HG03457 (cell line): ENCODE data around the gene PIGW.
"Not testable (repeated sequence)": the region's sequence is repeated elsewhere in the genome, so short reads cannot be mapped to it uniquely, and the experiment has no call there.

ENCODE experiments used
- ATAC-seq: cut with Tn5 transposase; IDR thresholded peaks from one replicate; pipeline ENCODE4 v1.9.1; 2021; ENCODE audit warnings: moderate number of reproducible peaks; ENCODE audit not compliant: unreplicated experiment

The PIGW gene

GRCh38 chr17:36507266-36507665 is 27.5 kb upstream of the PIGW start:
- ATAC-seq: no peak

GRCh38 chr17:36508439-36508838 is 26.3 kb upstream of the PIGW start:
- ATAC-seq: not testable (repeated sequence)

GRCh38 chr17:36509272-36509985 is 25.4 kb upstream of the PIGW start:
- ATAC-seq: no peak

GRCh38 chr17:36510636-36511035 is 24.2 kb upstream of the PIGW start:
- no peak for ATAC-seq

GRCh38 chr17:36511216-36511615 is 23.6 kb upstream of the PIGW start:
- ATAC-seq: no peak

- ATAC-seq: no peak
Measured at GRCh38 chr17:36512641-36513040, 22.1 kb upstream of the PIGW start.

GRCh38 chr17:36514856-36515255 is 19.9 kb upstream of the PIGW start:
- ATAC-seq: no peak

- no peak for ATAC-seq
Measured at GRCh38 chr17:36515837-36516236, 18.9 kb upstream of the PIGW start.

GRCh38 chr17:36523113-36523512 is 11.7 kb upstream of the PIGW start:
- ATAC-seq: no peak

GRCh38 chr17:36524428-36524876 is 10.3 kb upstream of the PIGW start:
- ATAC-seq: no peak

- ATAC-seq: no peak
Measured at GRCh38 chr17:36525113-36525512, 9.7 kb upstream of the PIGW start.

GRCh38 chr17:36525888-36526287 is 8.9 kb upstream of the PIGW start:
- ATAC-seq: no peak

- no peak for ATAC-seq
Measured at GRCh38 chr17:36527621-36528250, 7.1 kb upstream of the PIGW start.

GRCh38 chr17:36529121-36529520 is 5.7 kb upstream of the PIGW start:
- no peak for ATAC-seq

- no peak for ATAC-seq
Measured at GRCh38 chr17:36532435-36532975, 2.3 kb upstream of the PIGW start.

- peak; percentile 23 for ATAC-seq
Measured at GRCh38 chr17:36533935-36534839, 600 bp upstream of the PIGW start.

- no peak for ATAC-seq
Measured at GRCh38 chr17:36535669-36536081, 888 bp downstream of the PIGW start.

- no peak for ATAC-seq
Measured at GRCh38 chr17:36540696-36541095, 5.9 kb downstream of the PIGW start.

- ATAC-seq: no peak
Measured at GRCh38 chr17:36542755-36543154, 8.0 kb downstream of the PIGW start.

GRCh38 chr17:36544044-36544306 is 9.2 kb downstream of the PIGW start:
- peak; percentile 10 for ATAC-seq

GRCh38 chr17:36544307-36545076 is 9.7 kb downstream of the PIGW start, which contains the start of gene GGNBP2:
Gene GGNBP2 (plus strand): TSS chr17:36544919. CDS start chr17:36545725, 806 bp downstream.
- ATAC-seq: peak; percentile 42
